ENCODE measurements around the gene SPEN. TPM values are rescaled to one million over a fixed set of nuclear protein-coding genes. Genes with fewer than 3 reads are reported as not detected.
"Not testable (repeated sequence)": the region's sequence is repeated elsewhere in the genome, so short reads cannot be mapped to it uniquely, and the experiment has no call there.

SPEN gene
- total and polyA plus RNA-seq, 7 experiments from 2014 or later = 10.1 to 92.1 (median 77.9) TPM

GRCh38 chr1:15833842-15834405 is 13.6 kb upstream of the SPEN start:
- H3K4me3 Mint-ChIP-seq = peak overlapping the region; percentile 88 to 100 (median 96)
- intact Hi-C loops (cut with micrococcal nuclease) = loop anchor here (1.0 to 10.0 kb wide), 9 partner anchors 19 to 1071 kb away; partner anchors contain the start of genes ZBTB17 (in 2 of the 2), CASP9 (in 1 of the 2), NECAP2 (in 1 of the 2) and SZRD1 (in 1 of the 2)
- Histone ChIP-seq H3K4me1 (ENCODE audit: control insufficient read depth in 2 of 2, insufficient read depth in 2 of 2, low read length in 2 of 2) (peaks cover 12 to 16% of the 10 kb centered on the region in 2 donors), H3K36me3 (ENCODE audit: control insufficient read depth in 2 of 3, insufficient read depth in 3 of 3, low read length in 3 of 3) (peaks cover 0 to 7% (median 0%) of the 10 kb centered on the region in 3 experiments), H3K4me3 (ENCODE audit: low read length) (peak overlapping the region; percentile 100), H3K9me3 (ENCODE audit: control insufficient read depth in 2 of 3, low read length in 3 of 3) (no peaks in the 10 kb centered on the region), H3K27ac (ENCODE audit: low read depth, low read length) (peak overlapping the region; percentile 98), H3K27me3 (ENCODE audit: control insufficient read depth in 2 of 2, insufficient read depth in 2 of 2, low read length in 2 of 2) (no peaks in the 10 kb centered on the region)
- H3K27ac Mint-ChIP-seq = peak overlapping the region; percentile 97 to 100 (median 99)
- no peak for ATAC-seq
- ChIA-PET POLR2A (interaction anchor here (0.6 to 4.2 kb wide), 19 partner anchors 11 to 1150 kb away, joined by 3 to 227 read pairs (median 4); partner anchors contain the start of genes DNAJC16, SPEN and ZBTB17), CTCF (interaction anchor here (0.5 to 2.6 kb wide), 6 partner anchors 10 to 142 kb away, joined by 3 to 14 read pairs (median 5); partner anchors contain the start of genes SPEN and ZBTB17)
- DNase-seq = no peak
- peaks cover 14 to 45% (median 34%) of the 10 kb centered on the region in 7 donors for H3K4me1 Mint-ChIP-seq
- H3K27me3 Mint-ChIP-seq = peaks cover 0 to 3% (median 0%) of the 10 kb centered on the region in 5 donors
- peaks cover 0 to 8% (median 5%) of the 10 kb centered on the region in 5 donors for H3K36me3 Mint-ChIP-seq
- H3K9me3 Mint-ChIP-seq = peaks cover 0 to 6% (median 0%) of the 10 kb centered on the region in 11 donors

GRCh38 chr1:15834406-15835204 is 12.9 kb upstream of the SPEN start:
- POLR2A ChIA-PET = interaction anchor here (0.6 to 4.2 kb wide), 18 partner anchors 12 to 1150 kb away, joined by 3 to 227 read pairs (median 4); partner anchors contain the start of genes DNAJC16, SPEN and ZBTB17
- H3K4me3 ChIP-seq (ENCODE audit: low read length) = peak overlapping the region; percentile 100
- peak overlapping the region; percentile 98 for H3K27ac ChIP-seq (ENCODE audit: low read depth, low read length)
- intact Hi-C loops (cut with micrococcal nuclease) = loop anchor here (1.0 to 10.0 kb wide), 13 partner anchors 13 to 1070 kb away; partner anchors contain the start of genes CASP9 (in 2 of the 2), DDI2 (in 2 of the 2), SPEN (in 2 of the 2) and SZRD1 (in 2 of the 2)
- H3K9me3 ChIP-seq (ENCODE audit: control insufficient read depth in 2 of 3, low read length in 3 of 3) = no peaks in the 10 kb centered on the region
- H3K4me1 Mint-ChIP-seq = peaks cover 10 to 44% (median 33%) of the 10 kb centered on the region in 7 donors
- DNase-seq (peak; percentile 77 to 91 (median 88)), ATAC-seq (peak; percentile 75)
- H3K27me3 ChIP-seq (ENCODE audit: control insufficient read depth in 2 of 2, insufficient read depth in 2 of 2, low read length in 2 of 2) = no peaks in the 10 kb centered on the region
- peaks cover 0 to 7% (median 0%) of the 10 kb centered on the region in 3 experiments for H3K36me3 ChIP-seq (ENCODE audit: control insufficient read depth in 2 of 3, insufficient read depth in 3 of 3, low read length in 3 of 3)
- CTCF ChIA-PET = interaction anchor here (1.1 to 2.6 kb wide), 3 partner anchors 13 to 141 kb away, joined by 5 to 14 read pairs (median 9); partner anchors contain the start of genes SPEN and ZBTB17
- H3K27ac Mint-ChIP-seq = peak overlapping the region; percentile 98 to 100 (median 99)
- H3K27me3 Mint-ChIP-seq = peaks cover 0 to 3% (median 0%) of the 10 kb centered on the region in 5 donors
- peaks cover 12 to 16% of the 10 kb centered on the region in 2 donors for H3K4me1 ChIP-seq (ENCODE audit: control insufficient read depth in 2 of 2, insufficient read depth in 2 of 2, low read length in 2 of 2)
- peak overlapping the region; percentile 88 to 100 (median 96) for H3K4me3 Mint-ChIP-seq
- H3K9me3 Mint-ChIP-seq = peaks cover 0 to 6% (median 0%) of the 10 kb centered on the region in 11 donors
- H3K36me3 Mint-ChIP-seq = peaks cover 0 to 8% (median 5%) of the 10 kb centered on the region in 5 donors

GRCh38 chr1:15835205-15835740 is 12.2 kb upstream of the SPEN start:
- POLR2A ChIA-PET = interaction anchor here (0.6 to 4.5 kb wide), 9 partner anchors 9 to 626 kb away, joined by 3 to 227 read pairs (median 4); partner anchors contain the start of genes SPEN and ZBTB17
- H3K9me3 Mint-ChIP-seq = peaks cover 0 to 6% (median 0%) of the 10 kb centered on the region in 11 donors
- no peak for DNase-seq
- H3K36me3 Mint-ChIP-seq = peaks cover 0 to 7% (median 5%) of the 10 kb centered on the region in 5 donors
- peaks cover 12 to 16% of the 10 kb centered on the region in 2 donors for H3K4me1 ChIP-seq (ENCODE audit: control insufficient read depth in 2 of 2, insufficient read depth in 2 of 2, low read length in 2 of 2)
- intact Hi-C loops (cut with micrococcal nuclease) = loop anchor here (1.0 to 10.0 kb wide), 10 partner anchors 12 to 1070 kb away; partner anchors contain the start of genes DDI2 (in 2 of the 2), SPEN (in 2 of the 2), SZRD1 (in 2 of the 2) and CASP9 (in 1 of the 2)
- H3K27ac Mint-ChIP-seq = peak overlapping the region; percentile 98 to 100 (median 99)
- H3K9me3 ChIP-seq (ENCODE audit: control insufficient read depth in 2 of 3, low read length in 3 of 3) = no peaks in the 10 kb centered on the region
- H3K36me3 ChIP-seq (ENCODE audit: control insufficient read depth in 2 of 3, insufficient read depth in 3 of 3, low read length in 3 of 3) = peaks cover 0 to 7% (median 0%) of the 10 kb centered on the region in 3 experiments
- H3K4me3 Mint-ChIP-seq = peak overlapping the region; percentile 88 to 100 (median 96)
- CTCF ChIA-PET = no interaction called here
- no peaks in the 10 kb centered on the region for H3K27me3 ChIP-seq (ENCODE audit: control insufficient read depth in 2 of 2, insufficient read depth in 2 of 2, low read length in 2 of 2)
- peak overlapping the region; percentile 98 for H3K27ac ChIP-seq (ENCODE audit: low read depth, low read length)
- peaks cover 0 to 3% (median 0%) of the 10 kb centered on the region in 5 donors for H3K27me3 Mint-ChIP-seq
- H3K4me1 Mint-ChIP-seq = peaks cover 6 to 38% (median 26%) of the 10 kb centered on the region in 7 donors
- H3K4me3 ChIP-seq (ENCODE audit: low read length) = peak overlapping the region; percentile 100
- peak; percentile 1 for ATAC-seq

GRCh38 chr1:15835741-15836510 is 11.6 kb upstream of the SPEN start:
- H3K27me3 ChIP-seq (ENCODE audit: control insufficient read depth in 2 of 2, insufficient read depth in 2 of 2, low read length in 2 of 2) = no peaks in the 10 kb centered on the region
- ATAC-seq = peak; percentile 77
- H3K4me3 ChIP-seq (ENCODE audit: low read length) = peak overlapping the region; percentile 100
- Mint-ChIP-seq H3K9me3 (peaks cover 0 to 6% (median 0%) of the 10 kb centered on the region in 11 donors), H3K4me3 (peak overlapping the region; percentile 88 to 100 (median 96)), H3K27me3 (peaks cover 0 to 3% (median 0%) of the 10 kb centered on the region in 5 donors), H3K4me1 (peaks cover 5 to 35% (median 24%) of the 10 kb centered on the region in 7 donors), H3K36me3 (peaks cover 0 to 7% (median 5%) of the 10 kb centered on the region in 5 donors), H3K27ac (peak overlapping the region; percentile 98 to 100 (median 99))
- no peaks in the 10 kb centered on the region for H3K9me3 ChIP-seq (ENCODE audit: control insufficient read depth in 2 of 3, low read length in 3 of 3)
- intact Hi-C loops (cut with micrococcal nuclease) = loop anchor here (1.0 to 10.0 kb wide), 10 partner anchors 11 to 1069 kb away; partner anchors contain the start of genes DDI2 (in 2 of the 2), SPEN (in 2 of the 2), SZRD1 (in 2 of the 2) and CASP9 (in 1 of the 2)
- peak overlapping the region; percentile 98 for H3K27ac ChIP-seq (ENCODE audit: low read depth, low read length)
- ChIA-PET POLR2A (interaction anchor here (0.6 to 4.5 kb wide), 5 partner anchors 9 to 81 kb away, joined by 3 to 133 read pairs (median 4); partner anchors contain the start of gene SPEN), CTCF (no interaction called here)
- H3K4me1 ChIP-seq (ENCODE audit: control insufficient read depth in 2 of 2, insufficient read depth in 2 of 2, low read length in 2 of 2) = peaks cover 12 to 16% of the 10 kb centered on the region in 2 donors
- peaks cover 0 to 7% (median 0%) of the 10 kb centered on the region in 3 experiments for H3K36me3 ChIP-seq (ENCODE audit: control insufficient read depth in 2 of 3, insufficient read depth in 3 of 3, low read length in 3 of 3)
- DNase-seq = peak; percentile 96 to 99 (median 98)

- DNase-seq = peak in 3 of 9 donors; percentile 11 to 13 (median 12)
- H3K9me3 Mint-ChIP-seq; H3K36me3 ChIP-seq (ENCODE audit: control insufficient read depth in 2 of 3, insufficient read depth in 3 of 3, low read length in 3 of 3); H3K27me3 Mint-ChIP-seq; ATAC-seq; H3K27me3 ChIP-seq (ENCODE audit: control insufficient read depth in 2 of 2, insufficient read depth in 2 of 2, low read length in 2 of 2); H3K9me3 ChIP-seq (ENCODE audit: control insufficient read depth in 2 of 3, low read length in 3 of 3); H3K36me3 Mint-ChIP-seq; CTCF ChIA-PET: not testable (repeated sequence)
- peak overlapping the region; percentile 100 for H3K4me3 ChIP-seq (ENCODE audit: low read length)
- POLR2A ChIA-PET = interaction anchor here (0.8 to 4.5 kb wide), 6 partner anchors 10 to 139 kb away, joined by 3 to 133 read pairs (median 4); partner anchors contain the start of genes SPEN and ZBTB17
- peak overlapping the region; percentile 88 to 100 (median 96) for H3K4me3 Mint-ChIP-seq
- peak overlapping the region; percentile 98 to 100 (median 99) for H3K27ac Mint-ChIP-seq
- intact Hi-C loops (cut with micrococcal nuclease) = loop anchor here (5.0 to 10.0 kb wide), 2 partner anchors 219 to 1068 kb away; partner anchors contain the start of gene DDI2 (in 1 of the 2)
- peaks cover 12 to 16% of the 10 kb centered on the region in 2 donors for H3K4me1 ChIP-seq (ENCODE audit: control insufficient read depth in 2 of 2, insufficient read depth in 2 of 2, low read length in 2 of 2)
- H3K27ac ChIP-seq (ENCODE audit: low read depth, low read length) = peak overlapping the region; percentile 98
- H3K4me1 Mint-ChIP-seq = peaks cover 5 to 35% (median 24%) of the 10 kb centered on the region in 7 donors
Measured at GRCh38 chr1:15836511-15836771, 11.1 kb upstream of the SPEN start.

All from naive thymus-derived CD4-positive, alpha-beta T cell (primary cell).